ENCODE data around the gene TBKBP1.

- TF ChIP-seq CTCF (IDR thresholded peaks at IDR 0.05) (no peak), POLR2A (IDR thresholded peaks at IDR 0.05) (no peak)
Observed at GRCh38 chr17:47654991-47655390, 39.0 kb upstream of the TBKBP1 start.

All from thyroid gland (tissue), 4 donors.